SU-DHL-6 (cell line): ENCODE results near the gene INPP4B.

Experiments used
- CTCF ChIP-seq: fragments of 200-600 bp; sonication (generic); IDR thresholded peaks from one replicate; pipeline ENCODE4 v1.5.1; 2017; ENCODE audit warnings: antibody characterized with exemption, mild to moderate bottlenecking, low read length, moderate library complexity; ENCODE audit not compliant: insufficient read depth, poor library complexity, severe bottlenecking
- EZH2phosphoT487 ChIP-seq: fragments of 200-600 bp; sonication (generic), shearing (Covaris generic); conservative IDR thresholded peaks from 2 replicates; pipeline ENCODE4 v1.6.1; 2018; ENCODE audit warnings: mild to moderate bottlenecking, antibody characterized with exemption, low read length, moderate library complexity, mixed read lengths

DNA sequence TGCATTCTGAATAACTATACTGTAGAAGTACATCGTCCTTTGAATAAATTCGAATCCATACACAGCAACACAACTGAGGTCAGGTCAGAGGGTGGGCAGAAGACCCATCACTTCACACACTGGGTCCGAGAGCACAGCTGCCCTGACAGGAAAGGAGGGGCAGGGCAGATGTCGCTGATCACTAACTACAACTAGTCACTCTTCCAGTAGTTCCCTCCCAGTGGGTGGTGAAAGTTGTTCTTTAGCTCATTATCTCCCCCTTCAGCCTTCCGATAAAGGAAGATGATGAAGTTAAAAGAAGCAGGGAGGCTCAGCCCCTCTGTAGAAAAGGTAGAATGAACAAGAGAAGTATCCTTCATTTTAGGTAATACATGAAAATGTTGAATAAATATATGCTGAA, 278.9 kb downstream of the INPP4B start:
- no peak for TF ChIP-seq CTCF
- TF ChIP-seq EZH2phosphoT487, result no peak
